ENCODE measurements around the gene CDC42BPG. TPM values are rescaled to one million over a fixed set of nuclear protein-coding genes. Genes with fewer than 3 reads are reported as not detected.

CDC42BPG gene
- total and polyA plus RNA-seq, 9 of the 15 experiments (the other 6 are each of a cell fraction or from before 2014, with no cell fraction given): 0.04 to 8.8 (median 2.1) TPM

DNA sequence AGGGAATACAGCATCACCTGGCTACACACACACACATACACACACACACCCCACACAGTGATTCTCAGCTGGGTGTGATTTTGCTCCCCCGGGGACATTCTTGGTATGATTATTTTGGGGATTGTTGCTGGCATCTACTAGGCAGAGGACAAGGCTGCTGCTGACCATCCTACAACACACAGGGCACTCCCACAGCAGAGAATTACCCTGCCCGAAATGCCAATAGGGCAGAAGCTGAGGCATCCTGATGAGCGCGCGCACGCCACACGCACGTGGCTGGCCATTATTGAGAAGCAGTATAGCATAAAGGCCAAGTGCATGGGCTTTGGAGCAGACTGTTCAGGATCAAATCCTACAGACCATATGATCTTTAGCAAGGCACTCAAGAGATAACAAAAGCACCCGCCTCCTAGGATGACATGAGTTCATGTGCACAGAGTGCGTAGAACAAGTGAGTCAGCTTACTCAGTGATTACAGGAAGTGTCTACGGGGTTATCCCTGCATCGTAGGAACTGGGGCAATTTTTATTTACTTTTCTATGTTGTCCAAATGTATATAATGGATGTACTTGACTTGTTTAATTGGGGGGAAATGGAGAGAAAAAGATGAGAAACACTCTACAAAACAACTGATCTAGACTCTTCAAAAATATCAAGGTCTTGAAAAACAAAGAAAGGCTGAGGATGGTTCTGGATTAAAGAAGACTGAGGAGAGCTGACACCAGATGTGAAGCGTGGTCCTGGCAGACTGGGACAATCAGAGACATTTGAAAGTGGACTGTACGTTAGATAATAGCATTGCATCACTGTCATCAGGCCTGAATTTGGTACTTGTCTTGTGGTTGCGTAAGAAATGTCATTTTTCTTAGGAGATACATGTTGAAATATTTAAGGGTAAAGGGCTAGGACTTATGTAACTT is 41.2 kb upstream of the CDC42BPG start (continued):
- TF ChIP-seq, protein P1, sequence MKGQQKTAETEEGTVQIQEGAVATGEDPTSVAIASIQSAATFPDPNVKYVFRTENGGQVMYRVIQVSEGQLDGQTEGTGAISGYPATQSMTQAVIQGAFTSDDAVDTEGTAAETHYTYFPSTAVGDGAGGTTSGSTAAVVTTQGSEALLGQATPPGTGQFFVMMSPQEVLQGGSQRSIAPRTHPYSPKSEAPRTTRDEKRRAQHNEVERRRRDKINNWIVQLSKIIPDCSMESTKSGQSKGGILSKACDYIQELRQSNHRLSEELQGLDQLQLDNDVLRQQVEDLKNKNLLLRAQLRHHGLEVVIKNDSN (CRISPR knock-in tag; IDR thresholded peaks at IDR 0.05): peak; percentile 65
- TF ChIP-seq ZNF253 (CRISPR knock-in tag; conservative IDR thresholded peaks at IDR 0.05) (no peak), ZNF77 (CRISPR knock-in tag; IDR thresholded peaks at IDR 0.05) (no peak), SMAD2 (IDR thresholded peaks at IDR 0.05; ENCODE audit: low read depth, low read length) (no peak), FOXJ2 (tag; IDR thresholded peaks at IDR 0.05) (no peak), GATAD2A (IDR thresholded peaks at IDR 0.05) (peak; percentile 58; the same call in 1 of the 2 replicates), ZNF384 (IDR thresholded peaks at IDR 0.05; ENCODE audit: low read depth, low read length) (no peak), SOX6 (IDR thresholded peaks at IDR 0.05) (peak; percentile 78), L3MBTL2 (IDR thresholded peaks at IDR 0.05) (peak; percentile 96), FUS (optimal IDR thresholded peaks at IDR 0.05; ENCODE audit: low read depth, low read length) (no peak), THRAP3 (IDR thresholded peaks at IDR 0.05; ENCODE audit: borderline replicate concordance) (peak; percentile 67; the same call in 1 of the 2 replicates), JUN (IDR thresholded peaks at IDR 0.05; ENCODE audit: borderline replicate concordance, low read depth, low read length) (peak; percentile 87; the same call in 1 of the 2 replicates), JUN (CRISPR knock-in tag; IDR thresholded peaks at IDR 0.05; ENCODE audit: borderline replicate concordance) (no peak), ZNF717 (CRISPR knock-in tag; IDR thresholded peaks at IDR 0.05) (no peak)
- TF ChIP-seq, protein P2, sequence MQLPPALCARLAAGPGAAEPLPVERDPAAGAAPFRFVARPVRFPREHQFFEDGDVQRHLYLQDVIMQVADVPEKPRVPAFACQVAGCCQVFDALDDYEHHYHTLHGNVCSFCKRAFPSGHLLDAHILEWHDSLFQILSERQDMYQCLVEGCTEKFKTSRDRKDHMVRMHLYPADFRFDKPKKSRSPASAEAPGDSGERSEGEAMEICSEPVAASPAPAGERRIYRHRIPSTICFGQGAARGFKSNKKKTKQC (CRISPR knock-in tag; IDR thresholded peaks at IDR 0.05): no peak
- TF ChIP-seq, protein P3, sequence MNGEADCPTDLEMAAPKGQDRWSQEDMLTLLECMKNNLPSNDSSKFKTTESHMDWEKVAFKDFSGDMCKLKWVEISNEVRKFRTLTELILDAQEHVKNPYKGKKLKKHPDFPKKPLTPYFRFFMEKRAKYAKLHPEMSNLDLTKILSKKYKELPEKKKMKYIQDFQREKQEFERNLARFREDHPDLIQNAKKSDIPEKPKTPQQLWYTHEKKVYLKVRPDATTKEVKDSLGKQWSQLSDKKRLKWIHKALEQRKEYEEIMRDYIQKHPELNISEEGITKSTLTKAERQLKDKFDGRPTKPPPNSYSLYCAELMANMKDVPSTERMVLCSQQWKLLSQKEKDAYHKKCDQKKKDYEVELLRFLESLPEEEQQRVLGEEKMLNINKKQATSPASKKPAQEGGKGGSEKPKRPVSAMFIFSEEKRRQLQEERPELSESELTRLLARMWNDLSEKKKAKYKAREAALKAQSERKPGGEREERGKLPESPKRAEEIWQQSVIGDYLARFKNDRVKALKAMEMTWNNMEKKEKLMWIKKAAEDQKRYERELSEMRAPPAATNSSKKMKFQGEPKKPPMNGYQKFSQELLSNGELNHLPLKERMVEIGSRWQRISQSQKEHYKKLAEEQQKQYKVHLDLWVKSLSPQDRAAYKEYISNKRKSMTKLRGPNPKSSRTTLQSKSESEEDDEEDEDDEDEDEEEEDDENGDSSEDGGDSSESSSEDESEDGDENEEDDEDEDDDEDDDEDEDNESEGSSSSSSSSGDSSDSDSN (IDR thresholded peaks at IDR 0.05; ENCODE audit: borderline replicate concordance in 1 of 2, low read depth in 2 of 2, low read length in 2 of 2): no peak
- TF ChIP-seq, protein P4, sequence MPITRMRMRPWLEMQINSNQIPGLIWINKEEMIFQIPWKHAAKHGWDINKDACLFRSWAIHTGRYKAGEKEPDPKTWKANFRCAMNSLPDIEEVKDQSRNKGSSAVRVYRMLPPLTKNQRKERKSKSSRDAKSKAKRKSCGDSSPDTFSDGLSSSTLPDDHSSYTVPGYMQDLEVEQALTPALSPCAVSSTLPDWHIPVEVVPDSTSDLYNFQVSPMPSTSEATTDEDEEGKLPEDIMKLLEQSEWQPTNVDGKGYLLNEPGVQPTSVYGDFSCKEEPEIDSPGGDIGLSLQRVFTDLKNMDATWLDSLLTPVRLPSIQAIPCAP (CRISPR knock-in tag; IDR thresholded peaks at IDR 0.05; ENCODE audit: borderline replicate concordance): no peak
- TF ChIP-seq, protein P5, sequence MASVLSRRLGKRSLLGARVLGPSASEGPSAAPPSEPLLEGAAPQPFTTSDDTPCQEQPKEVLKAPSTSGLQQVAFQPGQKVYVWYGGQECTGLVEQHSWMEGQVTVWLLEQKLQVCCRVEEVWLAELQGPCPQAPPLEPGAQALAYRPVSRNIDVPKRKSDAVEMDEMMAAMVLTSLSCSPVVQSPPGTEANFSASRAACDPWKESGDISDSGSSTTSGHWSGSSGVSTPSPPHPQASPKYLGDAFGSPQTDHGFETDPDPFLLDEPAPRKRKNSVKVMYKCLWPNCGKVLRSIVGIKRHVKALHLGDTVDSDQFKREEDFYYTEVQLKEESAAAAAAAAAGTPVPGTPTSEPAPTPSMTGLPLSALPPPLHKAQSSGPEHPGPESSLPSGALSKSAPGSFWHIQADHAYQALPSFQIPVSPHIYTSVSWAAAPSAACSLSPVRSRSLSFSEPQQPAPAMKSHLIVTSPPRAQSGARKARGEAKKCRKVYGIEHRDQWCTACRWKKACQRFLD (CRISPR knock-in tag; IDR thresholded peaks at IDR 0.05): peak; percentile 79; the same call in 1 of the 2 replicates
- TF ChIP-seq, protein P6, sequence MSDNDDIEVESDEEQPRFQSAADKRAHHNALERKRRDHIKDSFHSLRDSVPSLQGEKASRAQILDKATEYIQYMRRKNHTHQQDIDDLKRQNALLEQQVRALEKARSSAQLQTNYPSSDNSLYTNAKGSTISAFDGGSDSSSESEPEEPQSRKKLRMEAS (CRISPR knock-in tag; IDR thresholded peaks at IDR 0.05): peak; percentile 95
- TF ChIP-seq, protein P7, sequence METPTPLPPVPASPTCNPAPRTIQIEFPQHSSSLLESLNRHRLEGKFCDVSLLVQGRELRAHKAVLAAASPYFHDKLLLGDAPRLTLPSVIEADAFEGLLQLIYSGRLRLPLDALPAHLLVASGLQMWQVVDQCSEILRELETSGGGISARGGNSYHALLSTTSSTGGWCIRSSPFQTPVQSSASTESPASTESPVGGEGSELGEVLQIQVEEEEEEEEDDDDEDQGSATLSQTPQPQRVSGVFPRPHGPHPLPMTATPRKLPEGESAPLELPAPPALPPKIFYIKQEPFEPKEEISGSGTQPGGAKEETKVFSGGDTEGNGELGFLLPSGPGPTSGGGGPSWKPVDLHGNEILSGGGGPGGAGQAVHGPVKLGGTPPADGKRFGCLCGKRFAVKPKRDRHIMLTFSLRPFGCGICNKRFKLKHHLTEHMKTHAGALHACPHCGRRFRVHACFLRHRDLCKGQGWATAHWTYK (CRISPR knock-in tag; IDR thresholded peaks at IDR 0.05): 0 out of 2 replicates have a peak, but pooled peaks have one; percentile 17

All from K562 (cell line).